H9 (cell line): ENCODE measurements around the gene APP. TPM values are rescaled to one million over a fixed set of nuclear protein-coding genes. Genes with fewer than 3 reads are reported as not detected.

Source experiments
- DNase-seq: peaks from one replicate; pipeline ENCODE4 v3.0.0-alpha.2; 2017
- H2AFZ ChIP-seq: one replicate; pipeline ENCODE4 v1.6.1; 2013; ENCODE audit warnings: mild to moderate bottlenecking, low read length, control low read depth, moderate library complexity
- H2AK5ac ChIP-seq: 2 replicates; pipeline ENCODE4 v1.6.1; 2013; ENCODE audit warnings: low read length, control low read depth, mixed read lengths; ENCODE audit not compliant: insufficient read length
- H2BK120ac ChIP-seq: one replicate; pipeline ENCODE4 v1.6.1; 2013; ENCODE audit warnings: low read depth, mild to moderate bottlenecking, low read length, control low read depth, inconsistent platforms; ENCODE audit not compliant: poor library complexity, severe bottlenecking
- H2BK12ac ChIP-seq: 2 replicates; pipeline ENCODE4 v1.6.1; 2013; ENCODE audit warnings: low read length, control low read depth, mixed read lengths, low read depth; ENCODE audit not compliant: insufficient read length
- H2BK15ac ChIP-seq: 2 replicates; pipeline ENCODE4 v1.6.1; 2013; ENCODE audit warnings: low read depth, low read length, control low read depth
- H2BK20ac ChIP-seq: one replicate; pipeline ENCODE4 v1.6.1; 2013; ENCODE audit warnings: low read depth, mild to moderate bottlenecking, low read length, control low read depth, inconsistent platforms; ENCODE audit not compliant: poor library complexity, severe bottlenecking
- H2BK5ac ChIP-seq: 2 replicates; pipeline ENCODE4 v1.6.1; 2013; ENCODE audit warnings: low read length, control low read depth, mixed read lengths; ENCODE audit not compliant: insufficient read length
- H3K14ac ChIP-seq: 2 replicates; pipeline ENCODE4 v1.6.1; 2013; ENCODE audit warnings: low read length, control low read depth; ENCODE audit not compliant: insufficient read depth
- H3K18ac ChIP-seq: 2 replicates; pipeline ENCODE4 v1.6.1; 2013; ENCODE audit warnings: low read depth, mild to moderate bottlenecking, mixed read lengths, low read length, control low read depth; ENCODE audit not compliant: insufficient read length
- H3K23ac ChIP-seq: 2 replicates; pipeline ENCODE4 v1.6.1; 2013; ENCODE audit warnings: low read length, control low read depth, mixed read lengths, low read depth; ENCODE audit not compliant: insufficient read length
- H3K23me2 ChIP-seq: 2 replicates; pipeline ENCODE4 v1.6.1; 2013; ENCODE audit warnings: low read depth, mild to moderate bottlenecking, mixed read lengths, low read length, control low read depth; ENCODE audit not compliant: insufficient read length, poor library complexity, severe bottlenecking
- H3K27ac ChIP-seq: 2 replicates; pipeline ENCODE4 v1.5.1; 2013; ENCODE audit warnings: low read length, control low read depth, mixed read lengths, low read depth; ENCODE audit not compliant: insufficient read length
- H3K27me3 ChIP-seq: 2 replicates; pipeline ENCODE4 v1.6.1; 2013; ENCODE audit warnings: low read length, control low read depth, inconsistent platforms; ENCODE audit not compliant: insufficient read depth
- H3K4ac ChIP-seq: 2 replicates; pipeline ENCODE4 v1.6.1; 2013; ENCODE audit warnings: low read depth, mild to moderate bottlenecking, control low read depth, inconsistent platforms, low read length, moderate library complexity
- H3K4me1 ChIP-seq: 2 replicates; pipeline ENCODE4 v1.6.1; 2013; ENCODE audit warnings: low read length, control low read depth, inconsistent platforms; ENCODE audit not compliant: insufficient read depth
- H3K4me2 ChIP-seq: 2 replicates; pipeline ENCODE4 v1.6.1; 2013; ENCODE audit warnings: low read length, control low read depth, mixed read lengths; ENCODE audit not compliant: insufficient read length, insufficient read depth
- H3K56ac ChIP-seq: 2 replicates; pipeline ENCODE4 v1.6.1; 2013; ENCODE audit warnings: low read depth, mild to moderate bottlenecking, mixed read lengths, low read length, control low read depth; ENCODE audit not compliant: insufficient read length
- H3K79me1 ChIP-seq: 2 replicates; pipeline ENCODE4 v1.6.1; 2013; ENCODE audit warnings: low read depth, mild to moderate bottlenecking, moderate library complexity, low read length, control low read depth, inconsistent platforms; ENCODE audit not compliant: insufficient read depth, poor library complexity, severe bottlenecking
- H3K79me2 ChIP-seq: 2 replicates; pipeline ENCODE4 v1.6.1; 2013; ENCODE audit warnings: low read length, control low read depth, inconsistent platforms; ENCODE audit not compliant: insufficient read depth
- H3K9ac ChIP-seq: 2 replicates; pipeline ENCODE4 v1.6.1; 2013; ENCODE audit warnings: low read length, control low read depth, mixed read lengths; ENCODE audit not compliant: insufficient read length; ENCODE audit errors: extremely low read depth
- H3K9me3 ChIP-seq: one replicate; pipeline ENCODE4 v1.6.1; 2013; ENCODE audit warnings: low read depth, low read length, inconsistent platforms; ENCODE audit not compliant: control insufficient read depth
- H3T11ph ChIP-seq: one replicate; pipeline ENCODE4 v1.6.1; 2013; ENCODE audit warnings: mild to moderate bottlenecking, low read length, control low read depth, inconsistent platforms
- H4K20me1 ChIP-seq: one replicate; pipeline ENCODE4 v1.6.1; 2013; ENCODE audit not compliant: control insufficient read depth, insufficient read length, insufficient read depth
- H4K5ac ChIP-seq: 2 replicates; pipeline ENCODE4 v1.6.1; 2013; ENCODE audit warnings: low read depth, mild to moderate bottlenecking, mixed read lengths, low read length, control low read depth; ENCODE audit not compliant: insufficient read length
- H4K8ac ChIP-seq: replicated peaks from 2 replicates; pipeline ENCODE4 v1.6.1; 2013; ENCODE audit warnings: low read length, control low read depth, mixed read lengths, low read depth; ENCODE audit not compliant: insufficient read length
- H4K91ac ChIP-seq: 2 replicates; pipeline ENCODE4 v1.6.1; 2013; ENCODE audit warnings: low read depth, mild to moderate bottlenecking, moderate library complexity, mixed read lengths, low read length, control low read depth; ENCODE audit not compliant: insufficient read length
- H3K27ac Mint-ChIP-seq, 3 experiments: 2 replicates in 2 of 3; 3 replicates in 1 of 3; pipeline ENCODE4 v1.8.0; 2020 to 2021; ENCODE audit warnings: mixed read lengths in 3 of 3, mild to moderate bottlenecking in 1 of 3, moderate library complexity in 1 of 3
- H3K27me3 Mint-ChIP-seq: 2 replicates; pipeline ENCODE4 v1.8.0; 2021; ENCODE audit warnings: low read depth, mild to moderate bottlenecking, moderate library complexity, mixed read lengths
- H3K36me3 Mint-ChIP-seq, 3 experiments: 2 replicates in 2 of 3; 3 replicates in 1 of 3; pipeline ENCODE4 v1.8.0; 2020 to 2021; ENCODE audit warnings: low read depth in 3 of 3, mixed read lengths in 3 of 3; ENCODE audit not compliant: insufficient read depth in 1 of 3
- H3K4me1 Mint-ChIP-seq, 2 experiments: 2 replicates each; pipeline ENCODE4 v1.8.0; 2020; ENCODE audit warnings: mixed read lengths in 2 of 2
- H3K4me3 Mint-ChIP-seq, 2 experiments: 2 replicates in 1 of 2; 3 replicates in 1 of 2; pipeline ENCODE4 v1.8.0; 2020 to 2021; ENCODE audit warnings: mild to moderate bottlenecking in 2 of 2, mixed read lengths in 2 of 2, moderate library complexity in 1 of 2
- H3K9me3 Mint-ChIP-seq, 2 experiments: 2 replicates in 1 of 2; 3 replicates in 1 of 2; pipeline ENCODE4 v1.8.0; 2020; ENCODE audit warnings: mild to moderate bottlenecking in 2 of 2, mixed read lengths in 2 of 2, moderate library complexity in 1 of 2
- CTCF ChIP-seq: fragments of 200-600 bp; sonication (generic); conservative IDR thresholded peaks from 3 replicates; pipeline ENCODE4 v1.8.0; 2021; ENCODE audit warnings: antibody characterized with exemption, mild to moderate bottlenecking
- WGBS: extraction: QIAGEN DNeasy Blood & Tissue Kit; methylation state at CpG from one replicate; pipeline ENCODE4 v1.1.7; 2013; ENCODE audit warnings: missing lambda C conversion rate, low lambda C conversion rate, mixed read lengths; ENCODE audit not compliant: insufficient read length; ENCODE audit errors: extremely low coverage; 5-methylcytosine and 5-hydroxymethylcytosine counted together
- total RNA-seq: library from RNA; stranded (reverse); gene quantifications from 2 replicates; pipeline ENCODE4 v1.2.1, GENCODE V29; 2021

The APP gene
- total RNA-seq, 1 experiment from 2014 or later, result 380 TPM

GRCh38 chr21:26164311-26164710 is 6.3 kb downstream of the APP start:
- no peak overlapping the region for H2AK5ac ChIP-seq
- peaks cover 9% of the 10 kb centered on the region; the same call in 1 of the 2 replicates for H3K4me1 ChIP-seq
- Mint-ChIP-seq H3K27me3 (no peaks in the 10 kb centered on the region), H3K4me3 (no peak overlapping the region), H3K9me3 (no peaks in the 10 kb centered on the region), H3K4me1 (peaks cover 57 to 60% of the 10 kb centered on the region in 2 experiments), H3K27ac (no peak overlapping the region), H3K36me3 (peaks cover 5 to 8% (median 6%) of the 10 kb centered on the region in 3 experiments; a peak in 6 of 7 replicates)
- no peak overlapping the region for H3K4ac ChIP-seq
- H4K8ac ChIP-seq, result no peak overlapping the region
- no peak overlapping the region for H3K27ac ChIP-seq
- no peak overlapping the region for H3T11ph ChIP-seq
- no peaks in the 10 kb centered on the region for H3K9me3 ChIP-seq
- no peak overlapping the region for H4K91ac ChIP-seq
- H4K20me1 ChIP-seq, result no peaks in the 10 kb centered on the region
- no peak overlapping the region for H2BK5ac ChIP-seq
- no peak overlapping the region for H2BK120ac ChIP-seq
- no CpG with 5 or more reads among the region's 2 CpGs for WGBS
- H3K23ac ChIP-seq, result no peak overlapping the region
- H2BK12ac ChIP-seq, result no peak overlapping the region
- H3K18ac ChIP-seq, result no peak overlapping the region
- no peak for TF ChIP-seq CTCF
- H2AFZ ChIP-seq, result no peak overlapping the region
- H2BK20ac ChIP-seq, result no peak overlapping the region
- peaks cover 4% of the 10 kb centered on the region for H3K23me2 ChIP-seq
- no peak overlapping the region for H4K5ac ChIP-seq
- H2BK15ac ChIP-seq, result no peak overlapping the region
- no peak overlapping the region for H3K14ac ChIP-seq
- H3K79me2 ChIP-seq, result peaks cover 72% of the 10 kb centered on the region; the same call in 1 of the 2 replicates
- no peak overlapping the region for H3K9ac ChIP-seq
- no peaks in the 10 kb centered on the region for H3K27me3 ChIP-seq
- no peak overlapping the region for H3K56ac ChIP-seq
- no peak overlapping the region for H3K4me2 ChIP-seq
- DNase-seq, result no peak
- peaks cover 2% of the 10 kb centered on the region for H3K79me1 ChIP-seq
